Measurements from ENCODE around the gene SNORC. TPM values are rescaled to one million over a fixed set of nuclear protein-coding genes. Genes with fewer than 3 reads are reported as not detected.

SNORC gene
- total and polyA plus RNA-seq, 4 donors = 2.4 to 12.3 (median 6.6) TPM

DNA sequence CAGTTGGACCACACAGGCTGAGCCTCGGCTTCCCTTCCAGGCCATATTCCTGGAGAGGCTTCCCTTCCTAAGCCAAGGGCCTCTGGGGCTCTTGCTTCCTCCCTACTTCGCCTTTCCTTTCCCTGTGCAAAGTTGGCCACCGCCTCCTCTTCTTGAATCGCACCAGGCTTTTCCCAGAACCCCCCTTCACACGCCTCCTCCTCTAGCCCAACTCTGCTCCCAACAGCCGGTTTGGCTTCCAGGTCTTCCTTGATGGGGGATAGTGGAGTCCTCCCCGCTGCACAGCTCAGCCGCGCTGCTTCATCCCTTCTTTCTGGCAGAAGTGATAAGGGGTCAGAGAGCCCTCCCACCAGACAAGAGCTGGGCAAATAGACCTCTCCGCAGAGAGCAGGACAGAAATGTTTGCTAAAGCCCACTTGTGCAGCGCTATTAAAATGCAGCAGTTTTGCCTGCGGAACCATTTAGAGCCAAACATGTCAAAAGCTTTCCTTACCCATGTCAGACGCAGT, 56.4 kb downstream of the SNORC start:
- Histone ChIP-seq H3K9me3 (ENCODE audit: control insufficient read depth in 4 of 4, low read length in 3 of 4) (peaks cover 0 to 1% (median 0%) of the 10 kb centered on the region in 4 donors), H3K9ac (ENCODE audit: low read depth in 1 of 2, low read length in 2 of 2) (no peak overlapping the region), H3K27me3 (ENCODE audit: control insufficient read depth in 4 of 4, insufficient read depth in 4 of 4, low read length in 3 of 4) (no peaks in the 10 kb centered on the region), H3K4me1 (ENCODE audit: control insufficient read depth in 4 of 4, insufficient read depth in 4 of 4, low read length in 3 of 4) (peaks cover 0 to 4% (median 1%) of the 10 kb centered on the region in 4 donors), H3K4me3 (ENCODE audit: low read depth in 1 of 3, low read length in 3 of 3) (no peak overlapping the region), H3K27ac (ENCODE audit: low read depth in 1 of 2, low read length in 2 of 2) (no peak overlapping the region), H3K36me3 (ENCODE audit: control insufficient read depth in 4 of 4, insufficient read depth in 3 of 4, low read depth in 1 of 4, low read length in 3 of 4) (peaks cover 3 to 32% (median 4%) of the 10 kb centered on the region in 4 donors)
- TF ChIP-seq SP1 (IDR thresholded peaks at IDR 0.05) (no peak), EGR1 (IDR thresholded peaks at IDR 0.05; ENCODE audit: low read depth in 2 of 2) (no peak), FOXA1 (IDR thresholded peaks at IDR 0.05) (no peak), FOXA2 (IDR thresholded peaks at IDR 0.05) (no peak), YY1 (IDR thresholded peaks at IDR 0.05) (no peak), TAF1 (conservative IDR thresholded peaks at IDR 0.05) (no peak), HNF4A (conservative IDR thresholded peaks at IDR 0.05) (no peak), JUND (IDR thresholded peaks at IDR 0.05) (no peak), NR2F2 (IDR thresholded peaks at IDR 0.05) (no peak), HNF4G (IDR thresholded peaks at IDR 0.05) (no peak)
- TF ChIP-seq, protein P1, sequence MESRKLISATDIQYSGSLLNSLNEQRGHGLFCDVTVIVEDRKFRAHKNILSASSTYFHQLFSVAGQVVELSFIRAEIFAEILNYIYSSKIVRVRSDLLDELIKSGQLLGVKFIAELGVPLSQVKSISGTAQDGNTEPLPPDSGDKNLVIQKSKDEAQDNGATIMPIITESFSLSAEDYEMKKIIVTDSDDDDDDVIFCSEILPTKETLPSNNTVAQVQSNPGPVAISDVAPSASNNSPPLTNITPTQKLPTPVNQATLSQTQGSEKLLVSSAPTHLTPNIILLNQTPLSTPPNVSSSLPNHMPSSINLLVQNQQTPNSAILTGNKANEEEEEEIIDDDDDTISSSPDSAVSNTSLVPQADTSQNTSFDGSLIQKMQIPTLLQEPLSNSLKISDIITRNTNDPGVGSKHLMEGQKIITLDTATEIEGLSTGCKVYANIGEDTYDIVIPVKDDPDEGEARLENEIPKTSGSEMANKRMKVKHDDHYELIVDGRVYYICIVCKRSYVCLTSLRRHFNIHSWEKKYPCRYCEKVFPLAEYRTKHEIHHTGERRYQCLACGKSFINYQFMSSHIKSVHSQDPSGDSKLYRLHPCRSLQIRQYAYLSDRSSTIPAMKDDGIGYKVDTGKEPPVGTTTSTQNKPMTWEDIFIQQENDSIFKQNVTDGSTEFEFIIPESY (IDR thresholded peaks at IDR 0.05) = no peak
- TF ChIP-seq, protein P2, sequence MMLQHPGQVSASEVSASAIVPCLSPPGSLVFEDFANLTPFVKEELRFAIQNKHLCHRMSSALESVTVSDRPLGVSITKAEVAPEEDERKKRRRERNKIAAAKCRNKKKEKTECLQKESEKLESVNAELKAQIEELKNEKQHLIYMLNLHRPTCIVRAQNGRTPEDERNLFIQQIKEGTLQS (IDR thresholded peaks at IDR 0.05) = no peak
- TF ChIP-seq, protein P3, sequence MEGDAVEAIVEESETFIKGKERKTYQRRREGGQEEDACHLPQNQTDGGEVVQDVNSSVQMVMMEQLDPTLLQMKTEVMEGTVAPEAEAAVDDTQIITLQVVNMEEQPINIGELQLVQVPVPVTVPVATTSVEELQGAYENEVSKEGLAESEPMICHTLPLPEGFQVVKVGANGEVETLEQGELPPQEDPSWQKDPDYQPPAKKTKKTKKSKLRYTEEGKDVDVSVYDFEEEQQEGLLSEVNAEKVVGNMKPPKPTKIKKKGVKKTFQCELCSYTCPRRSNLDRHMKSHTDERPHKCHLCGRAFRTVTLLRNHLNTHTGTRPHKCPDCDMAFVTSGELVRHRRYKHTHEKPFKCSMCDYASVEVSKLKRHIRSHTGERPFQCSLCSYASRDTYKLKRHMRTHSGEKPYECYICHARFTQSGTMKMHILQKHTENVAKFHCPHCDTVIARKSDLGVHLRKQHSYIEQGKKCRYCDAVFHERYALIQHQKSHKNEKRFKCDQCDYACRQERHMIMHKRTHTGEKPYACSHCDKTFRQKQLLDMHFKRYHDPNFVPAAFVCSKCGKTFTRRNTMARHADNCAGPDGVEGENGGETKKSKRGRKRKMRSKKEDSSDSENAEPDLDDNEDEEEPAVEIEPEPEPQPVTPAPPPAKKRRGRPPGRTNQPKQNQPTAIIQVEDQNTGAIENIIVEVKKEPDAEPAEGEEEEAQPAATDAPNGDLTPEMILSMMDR (IDR thresholded peaks at IDR 0.05; ENCODE audit: low read depth, low read length, missing input control) = no peak
- TF ChIP-seq, protein P4, sequence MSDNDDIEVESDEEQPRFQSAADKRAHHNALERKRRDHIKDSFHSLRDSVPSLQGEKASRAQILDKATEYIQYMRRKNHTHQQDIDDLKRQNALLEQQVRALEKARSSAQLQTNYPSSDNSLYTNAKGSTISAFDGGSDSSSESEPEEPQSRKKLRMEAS (IDR thresholded peaks at IDR 0.05) = no peak
- TF ChIP-seq, protein P5, sequence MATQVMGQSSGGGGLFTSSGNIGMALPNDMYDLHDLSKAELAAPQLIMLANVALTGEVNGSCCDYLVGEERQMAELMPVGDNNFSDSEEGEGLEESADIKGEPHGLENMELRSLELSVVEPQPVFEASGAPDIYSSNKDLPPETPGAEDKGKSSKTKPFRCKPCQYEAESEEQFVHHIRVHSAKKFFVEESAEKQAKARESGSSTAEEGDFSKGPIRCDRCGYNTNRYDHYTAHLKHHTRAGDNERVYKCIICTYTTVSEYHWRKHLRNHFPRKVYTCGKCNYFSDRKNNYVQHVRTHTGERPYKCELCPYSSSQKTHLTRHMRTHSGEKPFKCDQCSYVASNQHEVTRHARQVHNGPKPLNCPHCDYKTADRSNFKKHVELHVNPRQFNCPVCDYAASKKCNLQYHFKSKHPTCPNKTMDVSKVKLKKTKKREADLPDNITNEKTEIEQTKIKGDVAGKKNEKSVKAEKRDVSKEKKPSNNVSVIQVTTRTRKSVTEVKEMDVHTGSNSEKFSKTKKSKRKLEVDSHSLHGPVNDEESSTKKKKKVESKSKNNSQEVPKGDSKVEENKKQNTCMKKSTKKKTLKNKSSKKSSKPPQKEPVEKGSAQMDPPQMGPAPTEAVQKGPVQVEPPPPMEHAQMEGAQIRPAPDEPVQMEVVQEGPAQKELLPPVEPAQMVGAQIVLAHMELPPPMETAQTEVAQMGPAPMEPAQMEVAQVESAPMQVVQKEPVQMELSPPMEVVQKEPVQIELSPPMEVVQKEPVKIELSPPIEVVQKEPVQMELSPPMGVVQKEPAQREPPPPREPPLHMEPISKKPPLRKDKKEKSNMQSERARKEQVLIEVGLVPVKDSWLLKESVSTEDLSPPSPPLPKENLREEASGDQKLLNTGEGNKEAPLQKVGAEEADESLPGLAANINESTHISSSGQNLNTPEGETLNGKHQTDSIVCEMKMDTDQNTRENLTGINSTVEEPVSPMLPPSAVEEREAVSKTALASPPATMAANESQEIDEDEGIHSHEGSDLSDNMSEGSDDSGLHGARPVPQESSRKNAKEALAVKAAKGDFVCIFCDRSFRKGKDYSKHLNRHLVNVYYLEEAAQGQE (IDR thresholded peaks at IDR 0.05) = no peak
- DNase-seq (ENCODE audit: low spot score) = no peak
- 71% methylated on average over 13 of the region's 13 CpGs for whole genome bisulfite sequencing

All from liver (tissue), 9 donors.